HepG2 (cell line): ENCODE data around the gene DNAJC19. TPM values are rescaled to one million over a fixed set of nuclear protein-coding genes. Genes with fewer than 3 reads are reported as not detected.

Source experiments
- ATAC-seq: fragments of 200-7000 bp; cut with Tn5 transposase; 3 replicates; pipeline ENCODE4 v1.9.1; 2020; ENCODE audit warnings: mild to moderate bottlenecking, moderate library complexity
- BruUV-seq: library from RNA; stranded (reverse); fragments of 400-500 nt; replicated peaks from 2 replicates; lab custom pipeline; 2021; lab: Mats Ljungman, UMichigan
- CTCF ChIA-PET: fragments of 300-600 bp; formaldehyde crosslinking; extraction: SDS; loops from one replicate; lab custom pipeline; 2021; ENCODE audit warnings: low total read pairs, inconsistent platforms, low intra/inter-chr PET ratio; lab: Yijun Ruan, JAX
- POLR2A ChIA-PET: fragments of 350-600 bp; sonication (Branson Sonifier 250); formaldehyde crosslinking; loops from one replicate; lab custom pipeline; 2020; ENCODE audit warnings: antibody characterized with exemption, inconsistent platforms; lab: Yijun Ruan, JAX
- DNase-seq: peaks from one replicate; pipeline ENCODE4 v3.0.0-alpha.2; 2015; ENCODE audit warnings: low spot score
- FAIRE-seq: peaks from 3 replicates; lab custom pipeline; 2011; peaks lifted over from hg19 to GRCh38; lab: Jason Lieb, UNC
- H2AFZ ChIP-seq: one replicate; pipeline ENCODE4 v1.6.1; 2011; ENCODE audit warnings: low read length, inconsistent platforms
- H3K27ac ChIP-seq: fragments of 300-600 bp; 3 replicates; pipeline ENCODE4 v1.8.0; 2011; ENCODE audit warnings: mixed run types, mild to moderate bottlenecking, mixed read lengths, low read length, inconsistent platforms; ENCODE audit not compliant: insufficient read depth; ENCODE audit errors: extremely low read length
- H3K27me3 ChIP-seq, 2 experiments: fragments of 200-600 bp in 1 of 2; 2 replicates in 1 of 2; 3 replicates in 1 of 2; pipeline versions ENCODE4 v1.6.0 to v1.8.0; 2011; ENCODE audit warnings: low read length in 2 of 2, mild to moderate bottlenecking in 2 of 2, moderate library complexity in 2 of 2, inconsistent platforms in 1 of 2; ENCODE audit not compliant: insufficient read depth in 2 of 2, control insufficient read depth in 1 of 2
- H3K36me3 ChIP-seq, 2 experiments: fragments of 200-600 bp in 1 of 2; replicated peaks in 1 of 2; 2 replicates in 1 of 2; 3 replicates in 1 of 2; pipeline versions ENCODE4 v1.5.1 to v1.8.0; 2011; ENCODE audit warnings: low read length in 2 of 2, inconsistent platforms in 1 of 2; ENCODE audit not compliant: insufficient read depth in 2 of 2, control insufficient read depth in 1 of 2
- H3K4me1 ChIP-seq: 2 replicates; pipeline ENCODE4 v1.5.1; 2012; ENCODE audit warnings: low read length, inconsistent platforms; ENCODE audit not compliant: insufficient read depth
- H3K4me2 ChIP-seq: 2 replicates; pipeline ENCODE4 v1.6.0; 2011; ENCODE audit warnings: low read depth, low read length, inconsistent platforms
- H3K4me3 ChIP-seq, 3 experiments: fragments of 200-600 bp in 1 of 3; sonication (generic), shearing (Covaris generic) in 1 of 3; replicated peaks in 1 of 3; 2 replicates each; pipeline ENCODE4 v1.5.1; 2011 to 2016; ENCODE audit warnings: low read length in 3 of 3, inconsistent platforms in 2 of 3, low read depth in 2 of 3, mild to moderate bottlenecking in 2 of 3, control low read depth in 1 of 3, mixed read lengths in 1 of 3; ENCODE audit not compliant: insufficient read depth in 1 of 3
- H3K79me2 ChIP-seq: one replicate; pipeline ENCODE4 v1.6.1; 2011; ENCODE audit warnings: low read length, inconsistent platforms; ENCODE audit not compliant: insufficient read depth
- H3K9ac ChIP-seq: 2 replicates; pipeline ENCODE4 v1.6.0; 2011; ENCODE audit warnings: mild to moderate bottlenecking, low read depth, low read length, inconsistent platforms; ENCODE audit not compliant: insufficient read depth
- H3K9me3 ChIP-seq: 2 replicates; pipeline ENCODE4 v1.5.1; 2012; ENCODE audit warnings: mild to moderate bottlenecking, low read length
- H4K20me1 ChIP-seq: 2 replicates; pipeline ENCODE4 v1.6.0; 2011; ENCODE audit warnings: inconsistent platforms, mild to moderate bottlenecking, low read length, moderate library complexity; ENCODE audit not compliant: insufficient read depth
- ETV6 ChIP-seq: sonication (generic); formaldehyde crosslinking; conservative IDR thresholded peaks from 2 replicates; pipeline ENCODE4 v1.4.0; 2020; ENCODE audit warnings: missing genetic modification reagents
- KAT7 ChIP-seq: IDR thresholded peaks from 2 replicates; pipeline ENCODE4 v1.6.1; 2018; ENCODE audit warnings: borderline replicate concordance, missing compliant biosample characterization
- NFE2L1 ChIP-seq: sonication (generic); formaldehyde crosslinking; IDR thresholded peaks from 2 replicates; pipeline ENCODE4 v1.4.0; 2020; ENCODE audit warnings: missing genetic modification reagents, mild to moderate bottlenecking, borderline replicate concordance
- RBFOX2 ChIP-seq: fragments of 200-400 bp; formaldehyde crosslinking; IDR thresholded peaks from 2 replicates; pipeline ENCODE4 v1.6.1; 2017; ENCODE audit warnings: low read depth, mild to moderate bottlenecking, low read length
- RBM39 ChIP-seq: fragments of 200-400 bp; formaldehyde crosslinking; IDR thresholded peaks from one replicate; pipeline ENCODE4 v1.6.1; 2018; ENCODE audit warnings: antibody characterized with exemption, mild to moderate bottlenecking, low read depth, low read length; ENCODE audit not compliant: poor library complexity, severe bottlenecking
- SALL2 ChIP-seq: sonication (generic); formaldehyde crosslinking; IDR thresholded peaks from 2 replicates; pipeline ENCODE4 v1.8.1; 2023; ENCODE audit warnings: mild to moderate bottlenecking, missing genetic modification reagents, inconsistent platforms
- TBP ChIP-seq: sonication (generic); formaldehyde crosslinking; IDR thresholded peaks from 2 replicates; pipeline ENCODE4 v1.5.0; 2020; ENCODE audit warnings: missing genetic modification reagents
- U2AF1 ChIP-seq: fragments of 200-400 bp; formaldehyde crosslinking; optimal IDR thresholded peaks from 2 replicates; pipeline ENCODE3; 2017; ENCODE audit warnings: mild to moderate bottlenecking, low read depth, low read length
- ZNF337 ChIP-seq: sonication (generic); formaldehyde crosslinking; IDR thresholded peaks from 2 replicates; pipeline ENCODE4 v1.5.1; 2020; ENCODE audit warnings: missing genetic modification reagents, low read depth, mild to moderate bottlenecking, borderline replicate concordance
- WGBS: methylation state at CpG from one replicate; pipeline ENCODE4 v1.1.6; 2017; ENCODE audit warnings: low lambda C conversion rate; 5-methylcytosine and 5-hydroxymethylcytosine counted together
- in situ Hi-C: cut with HindIII; loops from 2 replicates; pipeline ENCODE4 v1.10.0; 2017; ENCODE audit warnings: low pct_unique_long_range_greater_than_20kb; ENCODE audit not compliant: extremely low pct_ligation_motif_present
- intact Hi-C: fragments of 100-400 bp; cut with micrococcal nuclease; formaldehyde crosslinking; loops from one replicate; pipeline ENCODE4 v1.10.0; 2022; ENCODE audit not compliant: unreplicated experiment
- polyA plus RNA-seq, 8 experiments: library from polyadenylated mRNA; depleted of rRNA in 3 of 8; stranded (reverse) in 7 of 8; unstranded in 1 of 8; fragments of >200 nt; fragmentation: Illumina TruSeq in 4 of 8; extraction: Trizol in 4 of 8; gene quantifications; 2 replicates each; pipeline versions ENCODE4 v1.2.1 to v1.2.3, GENCODE V29; 2011 to 2016; ENCODE audit warnings: low read depth in 4 of 8, missing spikeins in 1 of 8, mixed read lengths in 1 of 8; ENCODE audit not compliant: insufficient read depth in 1 of 8
- total RNA-seq, 5 experiments: library from RNA; depleted of rRNA; stranded (reverse); fragments of >200 nt; fragmentation: Illumina TruSeq; extraction: Trizol; gene quantifications; 2 replicates each; pipeline ENCODE4 v1.2.3, GENCODE V29; 2016; ENCODE audit warnings: low read depth in 1 of 5
- TF ChIP-seq, protein P1 (sequence below), 2 experiments: sonication (generic) in 1 of 2; formaldehyde crosslinking in 1 of 2; IDR thresholded peaks; 2 replicates each; pipeline versions ENCODE4 v1.6.1 to v1.9.0; 2014 to 2022; ENCODE audit warnings: antibody characterized with exemption in 1 of 2, borderline replicate concordance in 1 of 2, inconsistent platforms in 1 of 2, low read depth in 1 of 2, missing genetic modification reagents in 1 of 2
- TF ChIP-seq, protein P2 (sequence below): sonication (generic); formaldehyde crosslinking; IDR thresholded peaks from 2 replicates; pipeline ENCODE4 v1.4.0; 2020; ENCODE audit warnings: missing genetic modification reagents, borderline replicate concordance

DNAJC19 gene
- total and polyA plus RNA-seq, 2 of the 13 experiments (the other 11 are each of a cell fraction or from before 2014, with no cell fraction given), result 51.1 to 75.8 TPM

DNA sequence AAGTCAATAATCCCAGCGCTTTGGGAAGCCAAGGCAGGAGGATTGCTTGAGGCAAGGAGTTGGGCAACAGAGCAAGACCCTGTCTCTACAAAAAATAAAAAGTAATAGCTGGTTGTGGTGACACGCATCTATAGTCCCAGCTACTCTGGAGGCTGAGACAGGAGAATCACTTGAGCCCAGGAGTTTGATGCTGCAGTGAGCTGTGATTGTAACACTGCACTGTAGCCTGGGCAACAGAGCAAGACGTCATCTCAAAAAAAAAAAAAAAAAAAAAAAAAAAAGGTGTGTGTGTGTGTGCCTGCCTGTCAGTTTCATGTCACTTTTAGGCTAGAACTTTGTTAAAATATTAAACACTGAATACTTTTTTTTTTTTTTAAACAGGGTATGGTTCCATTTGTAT, 28.4 kb downstream of the DNAJC19 start:
- no peaks in the 10 kb centered on the region for H3K79me2 ChIP-seq
- no peak for FAIRE-seq

DNA sequence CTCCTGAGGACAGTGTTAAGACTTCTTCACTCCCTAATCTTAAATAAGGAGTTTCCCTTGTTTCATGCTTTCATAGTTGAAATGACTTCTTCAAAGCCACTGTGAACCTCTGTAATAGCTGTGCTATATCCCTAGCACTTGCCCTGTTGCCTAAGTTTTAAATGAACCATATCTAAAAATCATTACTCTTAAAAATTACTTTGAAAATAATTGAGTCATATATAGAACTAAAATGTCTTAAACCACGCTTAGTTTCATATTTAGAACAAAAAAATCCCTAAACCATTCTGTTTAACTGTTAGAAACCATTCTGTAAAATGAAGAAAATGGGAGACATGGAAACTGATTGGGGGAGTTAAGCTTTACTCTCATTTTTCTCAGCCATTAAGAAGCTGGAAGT, 29.8 kb downstream of the DNAJC19 start:
- H3K4me2 ChIP-seq, result no peak overlapping the region
- in situ Hi-C loops, result no loop called here
- ATAC-seq, result no peak
- no TSS peak for BruUV-seq
- H3K9me3 ChIP-seq, result no peaks in the 10 kb centered on the region
- no peaks in the 10 kb centered on the region for H3K79me2 ChIP-seq
- 96% methylated on average over 1 of the region's 1 CpG for WGBS
- H3K27me3 ChIP-seq, result no peaks in the 10 kb centered on the region
- no peak overlapping the region for H3K27ac ChIP-seq
- FAIRE-seq, result no peak
- H3K9ac ChIP-seq, result no peak overlapping the region
- POLR2A ChIA-PET, result no interaction called here
- intact Hi-C loops, result loop anchor here (2.0 to 10.0 kb wide), 2 partner anchors 13 to 155 kb away; no protein-coding TSS in a partner anchor
- H3K4me3 ChIP-seq, result no peak overlapping the region
- H2AFZ ChIP-seq, result no peak overlapping the region
- no peaks in the 10 kb centered on the region for H4K20me1 ChIP-seq
- CTCF ChIA-PET, result no interaction called here
- no peak for DNase-seq
- peaks cover 13% of the 10 kb centered on the region; the same call in 1 of the 2 replicates for H3K4me1 ChIP-seq
- peaks cover 12 to 49% of the 10 kb centered on the region in 2 experiments; a peak in 4 of 5 replicates for H3K36me3 ChIP-seq
- TF ChIP-seq RBM39 (no peak), TBP (CRISPR knock-in tag) (no peak), U2AF1 (no peak), NFE2L1 (CRISPR knock-in tag) (no peak), SALL2 (no peak), ZNF337 (CRISPR knock-in tag) (no peak), ETV6 (CRISPR knock-in tag) (no peak)
- TF ChIP-seq, protein P1, sequence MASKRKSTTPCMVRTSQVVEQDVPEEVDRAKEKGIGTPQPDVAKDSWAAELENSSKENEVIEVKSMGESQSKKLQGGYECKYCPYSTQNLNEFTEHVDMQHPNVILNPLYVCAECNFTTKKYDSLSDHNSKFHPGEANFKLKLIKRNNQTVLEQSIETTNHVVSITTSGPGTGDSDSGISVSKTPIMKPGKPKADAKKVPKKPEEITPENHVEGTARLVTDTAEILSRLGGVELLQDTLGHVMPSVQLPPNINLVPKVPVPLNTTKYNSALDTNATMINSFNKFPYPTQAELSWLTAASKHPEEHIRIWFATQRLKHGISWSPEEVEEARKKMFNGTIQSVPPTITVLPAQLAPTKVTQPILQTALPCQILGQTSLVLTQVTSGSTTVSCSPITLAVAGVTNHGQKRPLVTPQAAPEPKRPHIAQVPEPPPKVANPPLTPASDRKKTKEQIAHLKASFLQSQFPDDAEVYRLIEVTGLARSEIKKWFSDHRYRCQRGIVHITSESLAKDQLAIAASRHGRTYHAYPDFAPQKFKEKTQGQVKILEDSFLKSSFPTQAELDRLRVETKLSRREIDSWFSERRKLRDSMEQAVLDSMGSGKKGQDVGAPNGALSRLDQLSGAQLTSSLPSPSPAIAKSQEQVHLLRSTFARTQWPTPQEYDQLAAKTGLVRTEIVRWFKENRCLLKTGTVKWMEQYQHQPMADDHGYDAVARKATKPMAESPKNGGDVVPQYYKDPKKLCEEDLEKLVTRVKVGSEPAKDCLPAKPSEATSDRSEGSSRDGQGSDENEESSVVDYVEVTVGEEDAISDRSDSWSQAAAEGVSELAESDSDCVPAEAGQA (IDR thresholded peaks at IDR 0.05; ENCODE audit: low read depth), result no peak
- TF ChIP-seq, protein P1 (CRISPR knock-in tag; IDR thresholded peaks at IDR 0.05; ENCODE audit: borderline replicate concordance), result no peak

More for the DNA sequence above, 28.4 kb downstream of the DNAJC19 start:
- no peak for DNase-seq
- in situ Hi-C loops, result no loop called here
- no peak overlapping the region for H3K27ac ChIP-seq
- BruUV-seq, result no TSS peak
- CTCF ChIA-PET, result no interaction called here
- TF ChIP-seq, protein P2, sequence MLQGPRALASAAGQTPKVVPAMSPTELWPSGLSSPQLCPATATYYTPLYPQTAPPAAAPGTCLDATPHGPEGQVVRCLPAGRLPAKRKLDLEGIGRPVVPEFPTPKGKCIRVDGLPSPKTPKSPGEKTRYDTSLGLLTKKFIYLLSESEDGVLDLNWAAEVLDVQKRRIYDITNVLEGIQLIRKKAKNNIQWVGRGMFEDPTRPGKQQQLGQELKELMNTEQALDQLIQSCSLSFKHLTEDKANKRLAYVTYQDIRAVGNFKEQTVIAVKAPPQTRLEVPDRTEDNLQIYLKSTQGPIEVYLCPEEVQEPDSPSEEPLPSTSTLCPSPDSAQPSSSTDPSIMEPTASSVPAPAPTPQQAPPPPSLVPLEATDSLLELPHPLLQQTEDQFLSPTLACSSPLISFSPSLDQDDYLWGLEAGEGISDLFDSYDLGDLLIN (CRISPR knock-in tag), result no peak
- TF ChIP-seq KAT7 (CRISPR knock-in tag), result no peak
- no peak for TF ChIP-seq RBFOX2
- TF ChIP-seq, all 625 proteins: peak for 0
- H3K9me3 ChIP-seq, result no peaks in the 10 kb centered on the region
- peaks cover 7% of the 10 kb centered on the region; the same call in 1 of the 2 replicates for H3K4me1 ChIP-seq
- H2AFZ ChIP-seq, result no peak overlapping the region
- POLR2A ChIA-PET, result no interaction called here
- ATAC-seq, result no peak
- WGBS, result 98% methylated on average over 3 of the region's 3 CpGs
- intact Hi-C loops, result no loop called here
- peaks cover 14 to 42% of the 10 kb centered on the region in 2 experiments; a peak in 4 of 5 replicates for H3K36me3 ChIP-seq
- H3K27me3 ChIP-seq, result no peaks in the 10 kb centered on the region
- no peak overlapping the region for H3K4me2 ChIP-seq
- H4K20me1 ChIP-seq, result no peaks in the 10 kb centered on the region
- no peak overlapping the region for H3K4me3 ChIP-seq
- no peak overlapping the region for H3K9ac ChIP-seq
